GM21528 (cell line): ENCODE results near the gene CDH16.
"Not testable (repeated sequence)": the region's sequence is repeated elsewhere in the genome, so short reads cannot be mapped to it uniquely, and the experiment has no call there.

Source experiments
- ATAC-seq: cut with Tn5 transposase; IDR thresholded peaks from one replicate; pipeline ENCODE4 v1.9.1; 2021; ENCODE audit warnings: mild to moderate bottlenecking, moderate library complexity; ENCODE audit not compliant: unreplicated experiment, low FRiP score

The CDH16 gene

DNA sequence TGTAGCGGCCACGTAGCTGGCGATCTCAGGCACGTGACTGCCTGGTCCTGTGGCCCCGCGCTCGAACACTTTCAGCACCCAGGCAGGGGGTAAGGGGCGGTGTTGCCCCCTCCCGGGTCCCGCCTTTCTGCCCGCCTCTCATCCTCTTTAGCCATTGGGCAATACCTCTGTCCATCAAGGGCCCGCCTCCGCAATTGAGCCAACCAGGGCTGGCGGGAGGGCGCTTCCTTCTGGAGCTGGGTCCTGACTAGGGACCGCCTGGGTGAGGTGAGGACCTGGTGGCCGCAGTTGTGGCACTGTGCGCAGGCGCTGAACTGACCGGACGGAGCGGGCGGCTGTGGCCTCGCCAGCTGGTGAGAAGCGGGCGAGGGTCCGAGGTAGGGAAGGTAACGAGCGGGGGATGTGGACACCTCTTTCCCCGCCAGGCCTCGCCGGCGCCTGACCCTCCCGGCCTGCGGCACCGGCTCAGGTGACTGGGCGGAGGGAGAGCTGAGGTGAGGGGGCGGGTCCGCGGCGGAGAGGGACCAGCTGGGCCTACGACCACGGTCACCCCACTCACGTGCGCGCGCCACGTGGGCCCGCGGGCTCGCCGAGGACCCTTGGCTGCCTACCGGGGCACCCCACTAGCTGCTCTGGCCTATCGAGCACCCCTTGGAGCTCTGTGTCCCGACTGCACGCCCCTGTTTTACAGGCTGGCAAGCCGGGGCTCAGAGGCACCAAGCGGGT lies 38.2 kb downstream of the CDH16 start, which contains the start of gene PDP2:
TSS of gene PDP2 (plus strand) at position 228 of the 726 bp plus-strand sequence. CDS start 3,770 bp downstream, outside the sequence.
- peak; percentile 90 for ATAC-seq

DNA sequence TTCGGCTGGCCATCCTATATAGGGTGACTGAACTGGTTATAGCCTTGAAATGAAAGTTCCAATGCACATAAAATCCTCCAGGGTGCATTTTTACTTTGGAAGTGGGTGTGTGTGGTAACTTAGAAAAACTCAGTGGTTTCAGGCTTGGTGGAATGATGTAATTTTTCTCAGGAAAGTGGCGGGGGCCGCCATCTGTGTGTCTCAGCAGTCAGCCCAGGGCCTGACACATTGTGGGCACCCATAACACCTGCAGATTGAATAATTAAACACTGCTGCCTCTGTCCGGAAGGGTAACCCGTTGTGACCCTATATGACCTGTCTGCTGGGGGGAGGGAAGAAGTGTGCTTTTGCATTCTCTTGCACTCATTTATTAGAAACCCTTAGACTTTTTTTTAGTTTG lies 40.6 kb downstream of the CDH16 start:
- no peak for ATAC-seq

DNA sequence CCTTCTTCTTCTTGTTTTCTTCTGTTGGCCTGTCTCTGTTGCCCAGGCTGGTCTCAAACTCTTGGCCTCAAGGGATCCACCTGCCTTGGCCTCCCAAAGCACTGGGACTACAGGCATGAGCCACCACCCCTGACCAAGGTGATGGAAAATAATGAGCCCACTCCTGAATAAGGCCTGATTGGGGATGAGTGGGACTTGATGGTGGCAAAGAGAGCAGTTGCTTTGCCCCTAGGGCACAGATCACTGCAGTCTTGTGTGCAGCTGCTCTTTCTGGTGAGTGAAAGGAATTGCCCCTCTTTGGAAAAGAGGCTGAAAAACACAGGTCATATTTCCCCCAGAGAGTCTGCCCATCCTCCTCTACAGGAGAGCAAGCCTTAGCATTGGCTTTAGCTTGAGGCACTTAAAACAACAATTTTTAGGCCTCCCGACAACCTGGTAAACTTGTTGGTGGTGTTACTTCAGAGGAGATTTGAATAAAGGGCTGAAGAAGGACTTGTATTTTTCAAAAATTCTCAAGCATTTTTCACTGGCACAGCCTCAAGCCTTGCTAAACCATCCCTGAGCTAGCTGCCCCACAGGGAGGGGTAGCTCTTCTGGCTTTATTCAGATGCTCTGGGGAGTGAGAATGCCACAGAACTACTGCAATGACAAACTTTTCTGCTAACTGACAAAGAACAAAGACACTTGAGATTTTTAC lies 44.5 kb downstream of the CDH16 start:
- no peak for ATAC-seq

DNA sequence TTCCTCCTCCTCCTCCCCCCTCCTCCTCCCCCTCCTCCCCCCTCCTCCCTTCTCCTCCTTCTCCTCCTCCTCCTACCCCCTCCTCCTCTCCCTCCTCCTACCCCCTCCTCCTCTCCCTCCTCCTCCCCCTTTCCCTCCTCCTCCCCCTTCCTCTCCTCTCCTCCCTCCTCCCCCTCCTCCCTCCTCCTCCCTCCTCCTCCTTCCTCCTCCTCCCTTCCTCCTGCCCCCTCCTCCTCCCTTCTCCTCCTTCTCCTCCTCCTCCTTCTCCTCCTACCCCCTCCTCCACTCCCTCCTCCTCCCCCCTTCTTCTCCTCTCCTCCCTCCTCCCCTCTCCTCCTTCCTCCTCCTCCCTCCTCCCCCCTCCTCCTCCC lies 45.0 kb downstream of the CDH16 start:
- ATAC-seq: no peak

DNA sequence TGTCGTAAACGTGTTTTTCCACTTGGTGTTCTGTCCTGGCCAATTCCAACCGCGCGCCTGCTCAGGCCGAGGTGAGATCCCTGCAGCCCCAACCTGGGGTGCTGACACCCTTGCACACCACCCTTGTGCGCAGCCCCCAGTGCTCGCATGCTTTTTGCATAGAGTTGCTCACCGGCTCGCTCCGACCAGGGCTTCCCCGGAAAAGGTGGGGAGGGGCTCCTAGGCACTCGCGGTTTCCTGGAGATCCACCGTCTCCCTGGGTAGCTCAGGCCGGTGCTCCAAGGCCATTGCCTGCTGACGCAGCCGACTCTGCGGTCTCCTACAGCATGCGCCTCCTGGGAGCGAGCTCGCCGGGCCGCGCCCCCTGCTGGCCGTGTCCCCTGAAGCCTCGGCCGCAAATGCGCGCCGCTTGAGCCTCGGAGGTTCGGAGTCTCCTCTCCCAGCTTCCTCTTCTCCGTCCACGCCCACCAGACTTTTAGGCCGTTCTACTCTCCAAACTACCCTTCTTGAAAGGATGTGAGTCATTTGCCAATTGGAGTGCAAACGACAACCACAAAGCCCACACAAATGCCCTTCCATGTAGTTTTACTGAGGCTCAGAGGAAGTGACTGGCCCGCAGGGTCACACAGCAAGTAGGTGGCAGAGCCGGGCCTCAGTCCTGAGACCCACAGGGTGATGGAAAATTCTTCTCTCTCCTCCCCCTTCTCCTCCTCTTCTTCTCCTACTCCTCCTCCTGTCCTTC lies 45.6 kb downstream of the CDH16 start:
- peak; percentile 83 for ATAC-seq

DNA sequence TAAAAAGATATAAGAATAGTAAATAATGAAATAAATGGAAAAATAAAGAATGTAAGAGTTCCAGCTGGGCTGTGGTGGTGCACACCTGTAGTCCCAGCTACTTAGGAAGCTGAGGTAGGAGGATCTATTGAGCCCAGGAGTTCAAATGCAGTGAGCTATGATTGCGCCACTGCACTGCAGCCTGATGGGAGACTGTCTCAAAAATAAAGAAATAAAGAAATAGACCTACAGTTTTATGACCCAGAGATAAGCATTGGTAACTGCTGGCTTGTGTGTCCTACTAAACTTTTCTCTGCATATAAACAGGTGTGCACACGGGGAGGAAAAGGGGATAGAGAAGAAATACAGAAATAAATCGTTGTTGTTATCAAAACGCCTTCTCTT lies 46.1 kb downstream of the CDH16 start:
- ATAC-seq: no peak

DNA sequence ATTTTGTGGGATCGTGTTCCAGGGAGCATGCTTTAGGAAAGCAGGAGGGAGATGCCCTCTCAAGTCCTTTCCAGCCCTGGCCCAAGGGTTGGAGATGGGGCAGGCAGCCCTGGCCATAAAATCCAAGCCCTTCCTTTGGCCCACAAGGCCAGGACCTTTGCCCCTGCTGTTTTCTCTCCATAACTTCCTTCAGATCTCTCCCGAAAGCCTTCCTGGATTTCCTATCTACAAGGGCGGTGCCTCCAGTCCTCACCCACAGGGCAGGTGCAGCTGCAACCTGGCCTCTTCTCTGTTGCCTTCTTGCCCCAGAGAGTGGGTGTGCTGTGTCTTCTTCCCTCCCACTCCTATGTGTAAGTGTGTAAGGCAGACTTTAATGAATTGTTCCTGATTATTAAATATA lies 46.8 kb downstream of the CDH16 start:
- ATAC-seq: no peak

DNA sequence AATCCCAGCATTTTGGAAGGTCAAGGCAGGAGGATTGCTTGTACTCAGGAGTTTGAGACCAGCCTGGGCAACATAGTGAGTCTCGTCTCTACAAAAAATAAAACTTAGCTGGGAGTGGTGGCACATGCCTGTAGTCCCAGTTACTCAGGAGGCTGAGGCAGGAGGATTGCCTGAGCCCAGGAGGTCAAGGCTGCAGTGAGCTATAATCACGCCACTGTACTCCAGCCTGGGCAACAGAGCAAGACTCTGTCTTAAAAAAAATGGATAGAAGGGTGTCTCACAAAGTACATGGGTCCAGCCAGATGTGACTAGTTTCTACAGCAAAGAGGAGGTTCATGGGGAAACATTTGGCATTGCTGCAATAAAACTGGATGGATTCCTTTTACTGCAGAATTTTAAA lies 47.3 kb downstream of the CDH16 start:
- ATAC-seq: not testable (repeated sequence)

DNA sequence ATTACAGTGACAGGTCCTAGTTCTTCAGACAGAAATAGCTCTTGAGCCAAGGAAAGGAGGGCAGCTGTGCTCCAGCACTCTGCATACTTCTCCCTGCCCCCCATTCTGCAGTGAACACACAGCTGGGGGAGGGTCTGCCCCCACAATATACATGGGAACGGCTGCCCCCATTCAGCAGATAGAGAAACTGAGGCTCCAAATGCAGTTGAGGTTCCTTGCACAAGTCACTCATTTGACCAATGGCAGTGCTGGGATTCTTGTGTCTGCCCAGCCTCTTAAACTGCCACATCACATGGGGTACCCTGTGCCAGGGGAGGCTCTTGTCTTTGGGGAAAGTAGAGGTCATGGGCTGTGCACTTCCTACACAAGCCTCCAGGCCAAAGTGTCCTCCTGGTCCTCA lies 49.3 kb downstream of the CDH16 start:
- ATAC-seq: no peak

DNA sequence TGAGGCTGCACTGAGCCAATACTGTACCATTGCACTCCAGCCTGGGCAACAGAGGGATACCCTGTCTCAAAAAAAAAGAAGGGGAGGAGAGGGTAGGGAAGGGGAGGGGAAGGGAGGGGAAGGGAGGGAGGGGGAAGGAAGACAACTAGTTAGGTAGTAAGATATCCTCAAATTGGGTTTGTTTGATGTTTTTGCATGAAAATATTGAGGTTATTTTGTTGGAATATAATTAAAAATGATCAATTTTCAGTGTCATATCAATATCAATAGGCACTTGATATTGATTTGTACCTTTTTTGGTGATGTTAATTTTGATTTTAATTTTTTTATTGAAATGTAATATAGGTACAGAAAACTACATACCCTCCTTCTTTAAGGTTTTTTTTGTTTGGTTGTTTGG lies 55.0 kb downstream of the CDH16 start:
- no peak for ATAC-seq

DNA sequence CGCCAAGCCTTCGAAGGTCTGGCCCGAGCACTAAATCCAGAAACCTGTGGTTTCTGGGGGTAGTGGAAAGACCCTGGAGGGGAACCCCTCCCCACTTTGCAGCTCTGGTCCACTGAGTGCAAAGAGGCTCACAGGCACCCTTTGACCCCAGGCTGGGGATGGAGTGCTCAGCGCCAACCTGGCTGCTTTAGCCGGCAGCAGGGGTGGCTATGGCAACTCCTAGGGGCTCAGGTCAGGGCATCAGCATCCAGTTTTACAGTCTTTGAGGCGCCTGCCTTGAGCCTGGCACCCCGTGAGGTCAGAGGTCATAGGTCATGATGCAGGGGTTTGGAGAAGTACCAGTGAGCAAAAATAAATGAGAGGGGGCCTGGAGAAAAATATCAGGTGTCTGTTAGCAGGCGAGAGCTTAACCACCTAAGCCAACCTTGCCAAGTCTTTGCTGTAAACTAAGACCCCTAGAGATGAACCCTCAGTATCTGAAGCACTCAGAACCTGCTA lies 56.6 kb downstream of the CDH16 start:
- no peak for ATAC-seq

DNA sequence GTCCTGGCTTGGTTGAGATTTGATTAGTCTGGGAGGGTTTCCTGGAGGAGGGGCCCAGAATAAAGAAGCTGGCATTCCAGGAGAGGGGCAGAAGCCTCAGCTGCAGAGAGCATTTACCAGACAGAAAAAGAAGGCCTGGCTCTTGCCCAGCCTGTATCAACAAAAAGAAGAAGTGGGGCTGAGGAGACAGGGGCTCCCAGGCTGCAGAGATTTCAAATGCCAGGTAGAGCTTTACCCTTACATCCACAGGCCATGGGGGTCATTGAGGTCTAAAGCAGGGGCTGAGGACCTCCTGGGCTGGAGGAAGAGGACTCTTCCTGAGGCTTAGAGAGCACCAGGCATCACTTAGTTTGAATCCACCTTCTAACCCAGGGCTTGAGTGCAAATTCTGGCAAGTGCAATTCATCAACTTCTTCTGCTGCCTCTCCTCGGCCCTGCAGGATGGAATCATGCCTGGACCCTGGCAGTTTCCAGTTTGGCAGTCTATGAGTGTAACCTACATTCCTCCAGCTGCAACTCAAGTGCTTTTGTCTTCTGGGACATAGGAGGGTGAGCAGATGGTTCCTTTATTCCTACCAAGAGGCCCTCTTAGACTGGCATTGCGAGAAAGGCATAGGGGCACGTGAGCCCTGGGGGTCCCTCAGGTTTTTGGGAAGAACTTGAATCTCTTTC lies 59.2 kb downstream of the CDH16 start:
- ATAC-seq: no peak

DNA sequence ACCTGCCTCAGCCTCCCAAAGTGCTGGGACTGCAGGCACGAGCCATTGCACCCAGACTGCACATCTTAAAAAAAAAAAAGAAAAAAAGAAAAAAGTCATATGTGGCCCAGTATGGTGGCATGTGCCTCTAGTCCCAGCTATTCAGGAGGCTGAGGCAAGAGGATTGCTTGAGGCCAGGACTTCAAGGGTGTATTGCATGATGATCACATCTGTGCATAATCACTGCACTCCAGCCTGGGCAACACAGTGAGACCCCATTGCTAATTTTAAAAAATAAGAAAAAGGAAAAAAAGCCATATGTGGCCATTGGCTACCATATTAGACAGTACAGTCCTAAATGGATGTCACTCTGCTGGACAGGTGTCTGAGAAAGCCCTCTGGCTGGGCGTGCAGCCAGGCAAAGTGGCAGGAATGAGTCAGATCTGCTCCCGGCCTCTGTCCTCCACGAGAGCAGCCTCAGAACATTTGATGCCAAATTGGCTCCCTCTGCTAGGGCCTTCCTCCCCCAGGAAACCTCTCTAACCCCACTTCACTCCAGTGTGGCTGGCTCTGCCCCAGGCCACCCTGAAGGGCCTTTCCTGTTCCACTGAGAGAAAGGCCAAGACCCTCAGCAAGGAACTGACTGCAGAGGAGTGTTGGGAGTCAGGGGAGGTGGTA lies 59.8 kb downstream of the CDH16 start:
- no peak for ATAC-seq
